ENCODE measurements around the gene PLAAT2. TPM values are rescaled to one million over a fixed set of nuclear protein-coding genes. Genes with fewer than 3 reads are reported as not detected.
A peak's percentile ranks its signal among the peaks of the same experiment; 100 is the strongest.

The PLAAT2 gene
- polyA plus RNA-seq, 3 donors, result not detected

DNA sequence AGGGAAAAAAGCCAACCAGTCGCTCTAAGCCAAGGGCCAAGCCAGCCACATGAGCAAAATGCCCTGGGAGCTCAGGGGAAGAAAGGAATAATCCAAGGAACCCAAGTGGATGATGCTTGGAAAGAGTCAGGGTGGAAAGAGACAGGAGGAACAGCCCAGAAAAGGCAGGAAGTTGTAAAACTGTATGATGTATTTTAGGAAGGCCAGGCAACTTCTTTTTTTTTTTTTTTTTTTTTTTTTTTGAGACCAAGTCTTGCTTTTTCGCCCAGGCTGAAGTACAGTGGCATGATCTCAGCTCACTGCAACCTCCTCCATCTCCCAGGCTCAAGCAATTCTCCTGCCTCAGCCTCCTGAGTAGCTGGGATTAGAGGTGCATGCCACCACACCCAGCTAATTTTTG, 55.7 kb downstream of the PLAAT2 start:
- H3K4me1 ChIP-seq (ENCODE audit: control insufficient read depth in 1 of 2, insufficient read depth in 2 of 2, low read length in 2 of 2), result peaks cover 65 to 66% of the 10 kb centered on the region in 2 donors

DNA sequence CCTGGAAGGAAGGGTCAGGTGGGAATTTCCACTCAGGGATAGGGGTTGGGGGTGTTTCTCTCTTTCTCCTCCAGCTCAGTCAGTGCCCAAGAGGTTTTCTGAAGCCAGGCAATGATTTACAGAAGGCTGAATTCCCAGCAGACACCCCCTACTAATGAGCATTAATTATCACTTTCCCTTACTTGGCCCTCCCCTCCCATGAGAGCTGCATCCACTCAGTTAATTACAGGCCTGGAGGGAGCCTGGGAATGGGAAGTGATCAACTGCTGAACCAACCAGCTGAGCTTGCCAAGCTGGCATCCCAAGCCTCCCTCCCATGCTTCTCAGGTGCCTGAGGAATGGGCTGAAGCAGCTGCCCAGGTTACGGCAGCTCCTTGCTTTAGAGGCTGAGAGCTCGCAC, 56.3 kb downstream of the PLAAT2 start:
- no peaks in the 10 kb centered on the region for H3K27me3 ChIP-seq (ENCODE audit: control insufficient read depth in 2 of 2, insufficient read depth in 2 of 2, low read length in 2 of 2)
- no peak for DNase-seq
- intact Hi-C loops (cut with micrococcal nuclease), result loop anchor here in 1 of 2 donors (10.0 kb wide), 1 partner anchor 118 kb away; no protein-coding TSS in a partner anchor
- peaks cover 0 to 4% (median under 1%) of the 10 kb centered on the region in 7 donors for H3K9me3 Mint-ChIP-seq
- peak overlapping the region; percentile 44 for H3K9ac ChIP-seq (ENCODE audit: insufficient read depth, low read length, poor library complexity, severe bottlenecking)
- H3K4me2 ChIP-seq (replicated peaks; ENCODE audit: extremely low read depth, low read length, poor library complexity, severe bottlenecking), result peak overlapping the region; percentile 87
- H4K20me1 ChIP-seq (ENCODE audit: insufficient read depth, low read length), result no peaks in the 10 kb centered on the region
- H3K36me3 ChIP-seq (replicated peaks in 1 of 2; ENCODE audit: control insufficient read depth in 1 of 2, insufficient read depth in 2 of 2, low read length in 2 of 2), result peaks cover 29 to 36% of the 10 kb centered on the region in 2 donors
- TF ChIP-seq, protein P1, sequence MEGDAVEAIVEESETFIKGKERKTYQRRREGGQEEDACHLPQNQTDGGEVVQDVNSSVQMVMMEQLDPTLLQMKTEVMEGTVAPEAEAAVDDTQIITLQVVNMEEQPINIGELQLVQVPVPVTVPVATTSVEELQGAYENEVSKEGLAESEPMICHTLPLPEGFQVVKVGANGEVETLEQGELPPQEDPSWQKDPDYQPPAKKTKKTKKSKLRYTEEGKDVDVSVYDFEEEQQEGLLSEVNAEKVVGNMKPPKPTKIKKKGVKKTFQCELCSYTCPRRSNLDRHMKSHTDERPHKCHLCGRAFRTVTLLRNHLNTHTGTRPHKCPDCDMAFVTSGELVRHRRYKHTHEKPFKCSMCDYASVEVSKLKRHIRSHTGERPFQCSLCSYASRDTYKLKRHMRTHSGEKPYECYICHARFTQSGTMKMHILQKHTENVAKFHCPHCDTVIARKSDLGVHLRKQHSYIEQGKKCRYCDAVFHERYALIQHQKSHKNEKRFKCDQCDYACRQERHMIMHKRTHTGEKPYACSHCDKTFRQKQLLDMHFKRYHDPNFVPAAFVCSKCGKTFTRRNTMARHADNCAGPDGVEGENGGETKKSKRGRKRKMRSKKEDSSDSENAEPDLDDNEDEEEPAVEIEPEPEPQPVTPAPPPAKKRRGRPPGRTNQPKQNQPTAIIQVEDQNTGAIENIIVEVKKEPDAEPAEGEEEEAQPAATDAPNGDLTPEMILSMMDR (IDR thresholded peaks at IDR 0.05), result no peak
- H2AFZ ChIP-seq (ENCODE audit: insufficient read depth, low read depth, low read length, poor library complexity, severe bottlenecking), result peak overlapping the region; percentile 38
- peaks cover 0 to 2% (median 0%) of the 10 kb centered on the region in 3 donors for H3K27me3 Mint-ChIP-seq (ENCODE audit: low read depth in 3 of 3)
- peak overlapping the region; percentile 43 to 60 for H3K27ac ChIP-seq (ENCODE audit: low read depth in 1 of 2, low read length in 2 of 2)
- no peaks in the 10 kb centered on the region for H3K9me3 ChIP-seq (replicated peaks in 1 of 2; ENCODE audit: control insufficient read depth in 1 of 2, insufficient read depth in 1 of 2, low read length in 2 of 2)
- peak overlapping the region; percentile 77 to 93 for H3K4me3 Mint-ChIP-seq
- peaks cover 22% of the 10 kb centered on the region for H3K79me2 ChIP-seq (ENCODE audit: insufficient read depth, low read length)
- peak overlapping the region; percentile 78 to 97 (median 92) for H3K27ac Mint-ChIP-seq
- WGBS (ENCODE audit: insufficient coverage), result no CpG with 5 or more reads among the region's 2 CpGs
- peaks cover 70% of the 10 kb centered on the region for H3K4me1 Mint-ChIP-seq
- peak overlapping the region; percentile 32 to 79 (median 36) for H3K4me3 ChIP-seq (replicated peaks in 1 of 3; ENCODE audit: low read depth in 2 of 3, low read length in 3 of 3)
- peaks cover 30 to 39% of the 10 kb centered on the region in 2 donors for H3K36me3 Mint-ChIP-seq
- H3K4me1 ChIP-seq (ENCODE audit: control insufficient read depth in 1 of 2, insufficient read depth in 2 of 2, low read length in 2 of 2), result peaks cover 71 to 73% of the 10 kb centered on the region in 2 donors

More for the DNA sequence above, 55.7 kb downstream of the PLAAT2 start:
- TF ChIP-seq, protein P1 (IDR thresholded peaks at IDR 0.05), result no peak
- 91% methylated on average over 1 of the region's 2 CpGs for WGBS (ENCODE audit: insufficient coverage)
- H3K9me3 ChIP-seq (replicated peaks in 1 of 2; ENCODE audit: control insufficient read depth in 1 of 2, insufficient read depth in 1 of 2, low read length in 2 of 2), result no peaks in the 10 kb centered on the region
- H3K4me3 ChIP-seq (replicated peaks in 1 of 3; ENCODE audit: low read depth in 2 of 3, low read length in 3 of 3), result peak overlapping the region; percentile 0 to 79 (median 18)
- Mint-ChIP-seq H3K4me3 (peak overlapping the region; percentile 45 to 93), H3K27me3 (ENCODE audit: low read depth in 3 of 3) (peaks cover 0 to 2% (median 0%) of the 10 kb centered on the region in 3 donors), H3K36me3 (peaks cover 30 to 45% of the 10 kb centered on the region in 2 donors), H3K9me3 (no peaks in the 10 kb centered on the region), H3K27ac (peak overlapping the region in 6 of 7 donors; percentile 57 to 97 (median 86)), H3K4me1 (peaks cover 63% of the 10 kb centered on the region)
- H3K36me3 ChIP-seq (replicated peaks in 1 of 2; ENCODE audit: control insufficient read depth in 1 of 2, insufficient read depth in 2 of 2, low read length in 2 of 2), result peaks cover 35 to 42% of the 10 kb centered on the region in 2 donors
- no peak for DNase-seq
- peak overlapping the region; percentile 87 for H3K4me2 ChIP-seq (replicated peaks; ENCODE audit: extremely low read depth, low read length, poor library complexity, severe bottlenecking)
- H3K27ac ChIP-seq (ENCODE audit: low read depth in 1 of 2, low read length in 2 of 2), result peak overlapping the region; percentile 18 to 60
- intact Hi-C loops (cut with micrococcal nuclease), result loop anchor here in 1 of 2 donors (10.0 kb wide), 1 partner anchor 117 kb away; no protein-coding TSS in a partner anchor
- H4K20me1 ChIP-seq (ENCODE audit: insufficient read depth, low read length), result no peaks in the 10 kb centered on the region
- H3K79me2 ChIP-seq (ENCODE audit: insufficient read depth, low read length), result peaks cover 22% of the 10 kb centered on the region
- H3K27me3 ChIP-seq (ENCODE audit: control insufficient read depth in 2 of 2, insufficient read depth in 2 of 2, low read length in 2 of 2), result no peaks in the 10 kb centered on the region
- no peak overlapping the region for H3K9ac ChIP-seq (ENCODE audit: insufficient read depth, low read length, poor library complexity, severe bottlenecking)
- H2AFZ ChIP-seq (ENCODE audit: insufficient read depth, low read depth, low read length, poor library complexity, severe bottlenecking), result no peak overlapping the region

Data from CD14-positive monocyte (primary cell).